Mesenchymal stem cell (in vitro differentiated cells and primary cell): Measurements from ENCODE around the gene CCL8.

Experiments used
- DNase-seq: peaks from one replicate; pipeline ENCODE4 v3.0.0-alpha.2; 2013
- H2AFZ ChIP-seq: one replicate; pipeline ENCODE4 v1.6.1; 2013; ENCODE audit warnings: low read depth, mild to moderate bottlenecking, control low read depth, inconsistent platforms, low read length, moderate library complexity
- H2AK5ac ChIP-seq: 2 replicates; pipeline ENCODE4 v1.6.1; 2013; ENCODE audit warnings: low read length, moderate library complexity, mild to moderate bottlenecking, inconsistent platforms; ENCODE audit not compliant: severe bottlenecking
- H2BK120ac ChIP-seq: one replicate; pipeline ENCODE4 v1.6.1; 2013; ENCODE audit warnings: low read depth, mild to moderate bottlenecking, inconsistent platforms, low read length, moderate library complexity
- H2BK12ac ChIP-seq, 2 experiments: one replicate each; pipeline ENCODE4 v1.6.1; 2013; ENCODE audit warnings: inconsistent platforms in 2 of 2, low read length in 2 of 2, mild to moderate bottlenecking in 2 of 2, moderate library complexity in 2 of 2, control low read depth in 1 of 2
- H2BK15ac ChIP-seq: one replicate; pipeline ENCODE4 v1.6.1; 2013; ENCODE audit warnings: mild to moderate bottlenecking, low read depth, inconsistent platforms; ENCODE audit not compliant: poor library complexity, severe bottlenecking
- H2BK5ac ChIP-seq: 2 replicates; pipeline ENCODE4 v1.6.1; 2013; ENCODE audit warnings: low read depth, mild to moderate bottlenecking, low read length, control low read depth, inconsistent platforms; ENCODE audit not compliant: poor library complexity, severe bottlenecking
- H3K14ac ChIP-seq, 2 experiments: one replicate each; pipeline ENCODE4 v1.6.1; 2013; ENCODE audit warnings: inconsistent platforms in 2 of 2, low read length in 2 of 2, control low read depth in 1 of 2, mild to moderate bottlenecking in 1 of 2, moderate library complexity in 1 of 2
- H3K18ac ChIP-seq, 2 experiments: one replicate each; pipeline ENCODE4 v1.6.1; 2013; ENCODE audit warnings: inconsistent platforms in 2 of 2, low read length in 2 of 2, control low read depth in 1 of 2, low read depth in 1 of 2, mild to moderate bottlenecking in 1 of 2
- H3K23ac ChIP-seq, 2 experiments: one replicate each; pipeline ENCODE4 v1.6.1; 2013; ENCODE audit warnings: inconsistent platforms in 2 of 2, low read length in 2 of 2, mild to moderate bottlenecking in 2 of 2, moderate library complexity in 2 of 2, control low read depth in 1 of 2
- H3K27ac ChIP-seq: 2 replicates; pipeline ENCODE4 v1.5.1; 2013; ENCODE audit warnings: mild to moderate bottlenecking, moderate library complexity, low read length, control low read depth, inconsistent platforms; ENCODE audit not compliant: poor library complexity, severe bottlenecking
- H3K27me3 ChIP-seq, 2 experiments: 2 replicates each; pipeline versions ENCODE4 v1.6.1 to v1.7.0; 2013; ENCODE audit warnings: low read length in 2 of 2, mild to moderate bottlenecking in 2 of 2, moderate library complexity in 2 of 2, control low read depth in 1 of 2, inconsistent platforms in 1 of 2; ENCODE audit not compliant: control insufficient read depth in 1 of 2, insufficient read depth in 1 of 2
- H3K36me3 ChIP-seq, 2 experiments: 2 replicates each; pipeline versions ENCODE4 v1.6.1 to v1.7.0; 2013; ENCODE audit warnings: low read length in 2 of 2, control low read depth in 1 of 2, inconsistent platforms in 1 of 2, low read depth in 1 of 2, mild to moderate bottlenecking in 1 of 2; ENCODE audit not compliant: insufficient read depth in 2 of 2, control insufficient read depth in 1 of 2
- H3K4ac ChIP-seq, 2 experiments: one replicate each; pipeline ENCODE4 v1.6.1; 2013; ENCODE audit warnings: inconsistent platforms in 2 of 2, low read length in 2 of 2, mild to moderate bottlenecking in 2 of 2, moderate library complexity in 2 of 2, control low read depth in 1 of 2, low read depth in 1 of 2
- H3K4me1 ChIP-seq: 2 replicates; pipeline ENCODE4 v1.6.1; 2013; ENCODE audit warnings: low read depth, low read length, control low read depth; ENCODE audit not compliant: control insufficient read depth, insufficient read depth
- H3K4me2 ChIP-seq: 2 replicates; pipeline ENCODE4 v1.6.1; 2013; ENCODE audit warnings: low read length, mild to moderate bottlenecking, inconsistent platforms; ENCODE audit not compliant: poor library complexity, severe bottlenecking
- H3K4me3 ChIP-seq, 2 experiments: 2 replicates each; pipeline versions ENCODE4 v1.5.1 to v1.7.0; 2013; ENCODE audit warnings: low read length in 2 of 2, mild to moderate bottlenecking in 2 of 2, control low read depth in 1 of 2, low read depth in 1 of 2; ENCODE audit not compliant: insufficient read depth in 1 of 2
- H3K79me1 ChIP-seq: replicated peaks from 2 replicates; pipeline ENCODE4 v1.6.1; 2013; ENCODE audit warnings: mild to moderate bottlenecking, control low read depth, low read length, inconsistent platforms; ENCODE audit not compliant: poor library complexity, severe bottlenecking
- H3K9ac ChIP-seq: 2 replicates; pipeline ENCODE4 v1.7.0; 2013; ENCODE audit warnings: mild to moderate bottlenecking, low read length, moderate library complexity
- H3K9me3 ChIP-seq: 2 replicates; pipeline ENCODE4 v1.7.0; 2013; ENCODE audit warnings: mild to moderate bottlenecking, low read length; ENCODE audit not compliant: control insufficient read depth
- H4K8ac ChIP-seq: one replicate; pipeline ENCODE4 v1.6.1; 2013; ENCODE audit warnings: inconsistent platforms, mild to moderate bottlenecking, low read length, moderate library complexity
- H4K91ac ChIP-seq: one replicate; pipeline ENCODE4 v1.6.1; 2013; ENCODE audit warnings: mild to moderate bottlenecking, low read length, inconsistent platforms
- WGBS: methylation state at CpG from one replicate; pipeline ENCODE4 v1.1.7; 2013; ENCODE audit warnings: mixed read lengths; 5-methylcytosine and 5-hydroxymethylcytosine counted together

Gene CCL8

GRCh38 chr17:34301986-34302385 is 17.2 kb upstream of the CCL8 start:
- Histone ChIP-seq H3K4me2 (no peak overlapping the region), H4K8ac (no peak overlapping the region), H3K9ac (no peak overlapping the region), H3K18ac (no peak overlapping the region), H2AK5ac (no peak overlapping the region), H2BK120ac (no peak overlapping the region), H3K14ac (no peak overlapping the region), H3K4me1 (peaks cover 5% of the 10 kb centered on the region), H3K27me3 (no peaks in the 10 kb centered on the region), H3K36me3 (no peaks in the 10 kb centered on the region), H4K91ac (no peak overlapping the region), H3K23ac (no peak overlapping the region), H3K79me1 (no peaks in the 10 kb centered on the region), H2AFZ (no peak overlapping the region), H2BK15ac (no peak overlapping the region), H3K4me3 (no peak overlapping the region), H2BK5ac (no peak overlapping the region), H3K27ac (no peak overlapping the region), H2BK12ac (no peak overlapping the region), H3K4ac (no peak overlapping the region), H3K9me3 (no peaks in the 10 kb centered on the region)
- DNase-seq, result no peak
- WGBS, result 94% methylated on average over 2 of the region's 2 CpGs

- no peak overlapping the region for H3K18ac ChIP-seq
- H3K36me3 ChIP-seq, result no peaks in the 10 kb centered on the region
- H3K4me2 ChIP-seq, result no peak overlapping the region
- no peak overlapping the region for H2AK5ac ChIP-seq
- no peak overlapping the region for H2BK12ac ChIP-seq
- no peak overlapping the region for H3K9ac ChIP-seq
- no peak overlapping the region for H3K23ac ChIP-seq
- H3K79me1 ChIP-seq, result no peaks in the 10 kb centered on the region
- no peaks in the 10 kb centered on the region for H3K27me3 ChIP-seq
- no peak overlapping the region for H2BK5ac ChIP-seq
- H2BK15ac ChIP-seq, result no peak overlapping the region
- H3K9me3 ChIP-seq, result no peaks in the 10 kb centered on the region
- peaks cover 5% of the 10 kb centered on the region for H3K4me1 ChIP-seq
- no peak overlapping the region for H3K27ac ChIP-seq
- H2AFZ ChIP-seq, result no peak overlapping the region
- no peak overlapping the region for H3K14ac ChIP-seq
- no peak overlapping the region for H3K4me3 ChIP-seq
- no peak for DNase-seq
- no peak overlapping the region for H4K8ac ChIP-seq
- no peak overlapping the region for H2BK120ac ChIP-seq
- H4K91ac ChIP-seq, result no peak overlapping the region
- 86% methylated on average over 1 of the region's 1 CpG for WGBS
- H3K4ac ChIP-seq, result no peak overlapping the region
Observed at GRCh38 chr17:34302636-34303035, 16.6 kb upstream of the CCL8 start.

GRCh38 chr17:34303606-34304005 is 15.6 kb upstream of the CCL8 start:
- Histone ChIP-seq H2BK120ac (no peak overlapping the region), H3K9me3 (no peaks in the 10 kb centered on the region), H3K18ac (no peak overlapping the region), H3K27ac (no peak overlapping the region), H3K27me3 (no peaks in the 10 kb centered on the region), H3K79me1 (no peaks in the 10 kb centered on the region), H3K14ac (no peak overlapping the region), H2BK15ac (no peak overlapping the region), H3K4me3 (no peak overlapping the region), H2AK5ac (no peak overlapping the region), H2BK5ac (no peak overlapping the region), H4K91ac (no peak overlapping the region), H2AFZ (no peak overlapping the region), H4K8ac (no peak overlapping the region), H3K9ac (no peak overlapping the region), H3K36me3 (no peaks in the 10 kb centered on the region), H3K4ac (no peak overlapping the region), H3K4me1 (peaks cover 5% of the 10 kb centered on the region), H2BK12ac (no peak overlapping the region), H3K23ac (no peak overlapping the region), H3K4me2 (no peak overlapping the region)
- DNase-seq, result no peak
- 95% methylated on average over 1 of the region's 2 CpGs for WGBS

GRCh38 chr17:34305061-34305460 is 14.2 kb upstream of the CCL8 start:
- 83% methylated on average over 4 of the region's 4 CpGs for WGBS
- Histone ChIP-seq H3K4ac (no peak overlapping the region), H3K23ac (no peak overlapping the region), H3K9ac (no peak overlapping the region), H3K4me3 (no peak overlapping the region), H2BK120ac (no peak overlapping the region), H4K8ac (no peak overlapping the region), H3K27ac (no peak overlapping the region), H3K27me3 (no peaks in the 10 kb centered on the region), H2BK12ac (no peak overlapping the region), H2BK15ac (no peak overlapping the region), H3K9me3 (no peaks in the 10 kb centered on the region), H3K79me1 (no peaks in the 10 kb centered on the region), H2AFZ (no peak overlapping the region), H2AK5ac (no peak overlapping the region), H3K4me1 (peaks cover 5% of the 10 kb centered on the region), H3K18ac (no peak overlapping the region), H2BK5ac (no peak overlapping the region), H4K91ac (no peak overlapping the region), H3K36me3 (no peaks in the 10 kb centered on the region), H3K14ac (no peak overlapping the region), H3K4me2 (no peak overlapping the region)
- DNase-seq, result no peak
